Muscle layer of colon (tissue), 2 donors: ENCODE data around the gene B3GAT3.
"Not testable (repeated sequence)": the region's sequence is repeated elsewhere in the genome, so short reads cannot be mapped to it uniquely, and the experiment has no call there.

Experiments
- H3K27ac ChIP-seq: one replicate; pipeline ENCODE4 v1.7.0; 2013; ENCODE audit warnings: low read depth, mild to moderate bottlenecking, low read length, moderate library complexity
- H3K27me3 ChIP-seq, 2 donors: one replicate each; pipeline ENCODE4 v1.7.0; 2013; ENCODE audit warnings: low read length in 2 of 2, mild to moderate bottlenecking in 2 of 2; ENCODE audit not compliant: insufficient read depth in 2 of 2, control insufficient read depth in 1 of 2
- H3K36me3 ChIP-seq: one replicate; pipeline ENCODE4 v1.7.0; 2013; ENCODE audit warnings: mild to moderate bottlenecking, low read length; ENCODE audit not compliant: insufficient read depth
- H3K4me1 ChIP-seq: one replicate; pipeline ENCODE4 v1.7.0; 2013; ENCODE audit warnings: mild to moderate bottlenecking, low read length; ENCODE audit not compliant: insufficient read depth
- H3K4me3 ChIP-seq, 2 donors: one replicate each; pipeline ENCODE4 v1.7.0; 2013; ENCODE audit warnings: low read length in 2 of 2, low read depth in 1 of 2, mild to moderate bottlenecking in 1 of 2, moderate library complexity in 1 of 2
- H3K9ac ChIP-seq: one replicate; pipeline ENCODE4 v1.7.0; 2013; ENCODE audit warnings: low read length
- H3K9me3 ChIP-seq: one replicate; pipeline ENCODE4 v1.7.0; 2013; ENCODE audit warnings: mild to moderate bottlenecking, low read length
- donor health status: abdominal sarcoma.
- donor health status: Adenocarcinoma of cecum.

The B3GAT3 gene

DNA sequence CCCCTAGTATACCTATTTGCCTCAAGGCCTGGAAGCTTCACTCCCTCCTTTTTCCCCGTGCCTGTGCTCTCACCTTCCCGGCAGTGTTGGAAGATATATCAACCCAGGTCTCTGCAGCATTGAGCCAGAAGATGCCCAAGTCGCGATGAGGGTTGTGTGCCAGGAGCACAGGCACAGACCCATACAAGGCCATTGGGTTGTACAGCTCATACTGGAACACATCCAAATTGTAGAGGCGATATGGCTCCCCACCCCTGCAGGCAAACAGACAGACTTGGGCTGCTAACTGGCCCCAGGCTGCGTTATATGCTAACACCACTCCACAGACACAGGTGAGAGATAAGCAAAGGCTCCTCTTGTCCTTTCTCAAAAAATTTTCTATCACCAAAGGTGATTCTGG lies 10.7 kb upstream of the B3GAT3 start:
- H3K36me3 ChIP-seq = peaks cover 69% of the 10 kb centered on the region
- H3K4me3 ChIP-seq = no peak overlapping the region
- peaks cover 8% of the 10 kb centered on the region for H3K4me1 ChIP-seq
- no peak overlapping the region for H3K9ac ChIP-seq
- no peak overlapping the region for H3K27ac ChIP-seq
- no peaks in the 10 kb centered on the region for H3K27me3 ChIP-seq
- no peaks in the 10 kb centered on the region for H3K9me3 ChIP-seq

DNA sequence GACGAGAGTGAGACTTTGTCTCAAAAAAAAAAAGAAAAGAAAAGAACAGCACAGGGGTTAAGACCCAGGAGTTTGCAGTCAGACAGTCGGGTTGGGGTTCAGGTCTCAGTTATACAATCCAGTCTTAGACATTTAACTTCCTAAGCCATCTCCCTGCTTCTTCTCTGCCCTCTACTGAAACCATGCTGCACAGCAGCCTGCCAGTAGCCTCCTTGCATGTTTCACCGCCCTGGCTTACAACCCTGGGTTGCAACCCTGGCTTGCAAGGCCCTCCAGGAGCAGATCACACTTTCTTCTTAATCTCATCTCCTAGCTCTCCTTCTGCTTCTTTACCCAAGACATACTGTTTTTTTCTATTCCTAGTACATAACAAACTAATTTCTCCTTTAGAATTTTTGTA lies 5.9 kb upstream of the B3GAT3 start:
- no peak overlapping the region for H3K9ac ChIP-seq
- H3K9me3 ChIP-seq = no peaks in the 10 kb centered on the region
- H3K27ac ChIP-seq = no peak overlapping the region
- no peaks in the 10 kb centered on the region for H3K27me3 ChIP-seq
- H3K4me1 ChIP-seq = peaks cover 7% of the 10 kb centered on the region
- H3K4me3 ChIP-seq = no peak overlapping the region
- H3K36me3 ChIP-seq = peaks cover 72% of the 10 kb centered on the region

DNA sequence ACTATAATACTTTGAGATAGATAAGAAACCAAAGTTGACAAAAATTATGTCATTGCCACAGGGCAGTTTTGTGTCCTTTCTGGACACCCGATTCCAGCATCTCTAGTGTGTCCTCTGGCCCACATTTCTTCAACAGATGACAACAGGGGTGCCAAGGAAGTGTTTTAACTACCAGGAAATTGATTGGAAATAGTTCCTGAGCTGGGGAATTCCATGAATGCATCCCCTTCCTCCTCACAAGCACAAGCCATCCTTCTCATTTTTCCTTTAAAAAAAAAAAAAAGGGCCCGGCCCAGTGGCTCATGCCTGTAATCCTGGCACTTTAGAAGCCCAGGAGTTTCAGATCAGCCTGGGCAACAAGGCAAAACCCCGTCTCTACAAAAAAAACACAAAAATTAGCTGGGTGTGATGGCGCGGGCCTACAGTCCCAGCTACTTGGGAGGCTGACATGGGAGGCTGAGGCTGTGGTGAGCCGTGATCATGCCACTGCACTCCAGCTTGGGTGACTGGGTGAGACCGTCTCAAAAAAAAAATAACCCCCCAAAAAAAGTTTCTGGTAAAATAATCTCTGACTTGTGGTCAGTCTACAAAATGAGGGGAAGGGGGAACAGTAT lies 797 bp upstream of the B3GAT3 start:
- Histone ChIP-seq H3K27ac (peak overlapping the region; percentile 88), H3K36me3 (peaks cover 27% of the 10 kb centered on the region), H3K4me3 (peak overlapping the region in 1 of 2 donors; percentile 73), H3K4me1 (peaks cover 16% of the 10 kb centered on the region), H3K9ac (peak overlapping the region; percentile 13), H3K9me3 (no peaks in the 10 kb centered on the region), H3K27me3 (no peaks in the 10 kb centered on the region)

DNA sequence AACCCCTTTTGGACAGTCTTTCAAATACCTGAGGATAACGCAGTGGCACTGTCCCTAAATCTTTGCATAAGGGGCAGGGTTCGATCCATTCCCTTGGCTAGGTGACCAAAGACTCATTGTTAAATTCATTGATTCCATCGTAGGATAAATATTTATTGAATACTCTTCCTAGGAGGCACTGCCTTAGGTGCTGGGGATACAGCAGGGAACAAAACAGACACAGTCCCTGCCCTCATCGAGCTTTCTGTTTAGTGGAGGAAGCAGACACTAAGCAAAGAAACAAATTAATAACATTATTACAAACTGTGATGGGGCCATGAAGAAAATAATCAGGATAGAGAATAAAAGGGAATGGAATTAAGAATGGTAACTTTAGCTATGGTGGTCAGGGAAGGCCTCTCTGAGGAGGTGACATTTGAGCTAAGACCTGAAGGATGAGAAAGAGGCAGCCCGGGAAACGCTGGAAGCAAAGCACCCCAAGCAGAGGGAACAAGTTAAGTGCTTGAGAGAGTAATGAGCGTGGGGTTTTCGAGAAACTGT lies 689 bp downstream of the B3GAT3 start:
- Histone ChIP-seq H3K27ac (peak overlapping the region; percentile 88), H3K9me3 (no peaks in the 10 kb centered on the region), H3K36me3 (peaks cover 21% of the 10 kb centered on the region)

DNA sequence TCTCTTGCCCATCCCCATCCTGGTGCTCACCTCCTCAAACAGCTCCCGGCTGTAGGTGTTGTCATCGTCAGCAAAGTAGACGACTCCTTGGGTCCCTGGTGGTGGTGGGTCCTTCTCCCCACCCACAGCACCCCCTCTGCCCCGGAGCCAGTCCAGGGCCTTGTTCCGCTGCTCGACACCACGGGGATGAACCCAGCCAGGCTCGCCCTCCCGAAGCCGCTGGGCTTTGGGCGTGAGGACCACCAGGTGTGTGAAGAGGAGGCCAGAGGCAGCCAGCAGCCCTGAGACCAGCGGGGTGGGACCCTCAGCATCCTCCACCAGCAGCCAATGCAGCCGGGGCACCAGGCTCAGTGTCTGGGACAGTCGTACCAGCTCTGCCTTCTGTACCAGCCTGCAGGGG lies 4.8 kb downstream of the B3GAT3 start:
- not testable (repeated sequence) for H3K27ac ChIP-seq, H3K4me3 ChIP-seq, H3K9ac ChIP-seq, H3K9me3 ChIP-seq, H3K27me3 ChIP-seq
- Histone ChIP-seq H3K36me3 (peaks cover 16% of the 10 kb centered on the region), H3K4me1 (peaks cover 20% of the 10 kb centered on the region)

More for the DNA sequence above, 689 bp downstream of the B3GAT3 start:
- no peaks in the 10 kb centered on the region for H3K27me3 ChIP-seq
- H3K4me1 ChIP-seq = peaks cover 16% of the 10 kb centered on the region
- peak overlapping the region; percentile 17 for H3K9ac ChIP-seq
- H3K4me3 ChIP-seq = peak overlapping the region; percentile 73 to 76

DNA sequence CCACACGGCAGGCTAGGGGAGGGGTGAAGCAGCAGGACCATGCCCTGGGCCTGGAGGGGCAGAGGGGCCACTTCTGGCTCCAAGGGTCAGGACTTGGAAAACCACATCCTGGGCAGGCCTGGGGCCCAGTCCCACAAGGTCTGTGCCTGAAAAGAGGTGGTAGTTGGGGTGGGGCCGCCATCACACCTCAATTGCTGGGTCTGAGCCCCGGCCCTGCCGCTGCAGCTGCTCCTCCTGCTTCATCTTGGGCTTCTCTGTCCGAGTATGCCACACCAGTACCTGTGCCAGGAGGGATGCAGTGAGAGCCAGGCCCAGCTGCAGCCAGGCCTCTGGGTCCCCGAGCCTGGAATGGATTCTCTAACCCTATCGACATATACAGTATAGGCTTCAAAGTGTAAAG lies 6.3 kb downstream of the B3GAT3 start:
- Histone ChIP-seq H3K4me3 (no peak overlapping the region), H3K27ac (no peak overlapping the region), H3K36me3 (peaks cover 16% of the 10 kb centered on the region), H3K9me3 (no peaks in the 10 kb centered on the region), H3K27me3 (no peaks in the 10 kb centered on the region), H3K9ac (no peak overlapping the region), H3K4me1 (peaks cover 25% of the 10 kb centered on the region)

DNA sequence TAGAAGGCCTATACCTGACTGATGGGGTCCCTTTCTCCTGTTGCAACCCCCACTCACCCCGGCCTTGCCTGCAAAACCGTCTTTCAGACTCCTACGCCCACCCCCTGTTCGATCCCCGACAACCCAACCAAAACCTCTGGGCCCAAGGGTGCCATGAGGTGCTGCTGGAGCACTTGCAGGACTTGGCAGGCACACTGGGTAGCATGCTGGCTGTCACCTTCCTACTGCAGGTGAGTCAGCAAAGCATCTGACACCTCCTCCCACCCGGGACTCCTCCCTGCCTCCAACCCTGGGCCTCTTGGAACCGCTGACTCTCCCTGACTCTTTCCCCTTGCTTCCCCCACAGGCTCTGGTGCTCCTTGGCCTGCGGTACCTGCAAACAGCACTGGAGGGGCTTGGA lies 7.5 kb downstream of the B3GAT3 start:
- no peaks in the 10 kb centered on the region for H3K9me3 ChIP-seq
- no peak overlapping the region for H3K27ac ChIP-seq
- H3K4me1 ChIP-seq = peaks cover 20% of the 10 kb centered on the region
- no peak overlapping the region for H3K4me3 ChIP-seq
- no peak overlapping the region for H3K9ac ChIP-seq
- H3K27me3 ChIP-seq = no peaks in the 10 kb centered on the region
- H3K36me3 ChIP-seq = peaks cover 16% of the 10 kb centered on the region

DNA sequence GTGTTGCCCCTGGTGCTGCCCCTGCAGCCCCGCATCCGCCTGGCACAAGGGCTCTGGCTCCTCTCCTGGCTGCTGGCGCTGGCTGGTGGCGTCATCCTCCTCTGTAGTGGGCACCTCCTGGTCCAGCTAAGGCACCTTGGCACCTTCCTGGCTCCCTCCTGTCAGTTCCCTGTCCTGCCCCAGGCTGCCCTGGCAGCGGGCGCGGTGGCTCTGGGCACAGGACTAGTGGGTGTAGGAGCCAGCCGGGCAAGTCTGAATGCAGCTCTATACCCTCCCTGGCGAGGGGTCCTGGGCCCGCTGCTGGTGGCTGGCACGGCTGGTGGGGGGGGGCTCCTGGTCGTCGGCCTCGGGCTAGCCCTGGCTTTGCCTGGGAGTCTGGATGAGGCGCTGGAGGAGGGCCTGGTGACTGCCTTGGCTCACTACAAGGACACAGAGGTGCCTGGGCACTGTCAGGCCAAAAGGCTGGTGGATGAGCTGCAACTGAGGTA lies 8.5 kb downstream of the B3GAT3 start:
- Histone ChIP-seq H3K4me3 (peak overlapping the region; percentile 39 to 47), H3K27ac (peak overlapping the region; percentile 92), H3K27me3 (no peaks in the 10 kb centered on the region), H3K36me3 (peaks cover 16% of the 10 kb centered on the region), H3K9me3 (no peaks in the 10 kb centered on the region), H3K9ac (no peak overlapping the region), H3K4me1 (peaks cover 20% of the 10 kb centered on the region)

DNA sequence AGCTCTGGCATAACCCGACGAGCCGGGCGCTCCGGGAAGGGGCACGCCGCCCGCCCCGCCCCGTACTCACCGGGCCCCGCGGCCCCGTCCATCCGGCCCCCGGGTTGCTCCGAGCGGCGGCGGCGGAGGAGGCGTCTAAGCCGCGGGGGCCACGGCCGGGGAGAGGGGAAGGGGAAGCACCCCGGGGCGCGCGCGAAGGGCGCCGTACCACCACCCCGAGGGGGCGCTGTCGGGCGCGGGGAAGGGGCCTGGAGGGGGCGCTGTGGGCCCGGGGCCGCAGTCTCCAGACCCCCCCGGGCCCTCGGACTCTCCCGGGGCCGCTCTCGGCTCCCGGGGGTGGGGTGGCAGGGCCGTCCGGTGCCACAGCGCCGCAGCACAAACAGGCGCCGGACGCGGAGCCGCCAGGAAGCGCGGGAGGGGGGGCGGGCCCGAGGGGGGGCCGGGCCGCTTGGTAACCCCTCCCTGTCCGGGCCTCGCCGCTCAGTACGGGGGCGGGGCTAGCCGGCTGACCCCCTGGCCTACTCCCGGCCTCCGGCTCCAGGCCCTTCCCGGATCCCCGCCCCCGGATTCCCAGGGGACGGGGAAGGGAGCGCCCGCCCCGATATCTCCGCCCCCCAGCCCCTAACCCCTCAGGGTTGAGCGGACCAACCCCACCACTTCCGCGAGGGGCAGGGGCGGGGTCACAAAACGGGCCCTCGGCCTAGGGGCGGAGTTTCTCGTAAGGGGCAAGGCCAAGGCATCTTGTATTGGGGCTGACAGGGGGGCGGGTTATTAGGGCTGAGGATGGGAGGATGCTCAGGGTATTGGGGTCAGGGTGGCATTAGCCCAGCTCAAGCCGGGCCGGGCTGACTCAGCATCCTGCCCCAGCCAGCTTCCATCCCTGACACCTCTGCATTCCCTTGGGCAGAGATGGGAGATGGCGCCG lies 9.2 kb downstream of the B3GAT3 start, which contains the start of the genes EML3 and ROM1:
EML3 (minus strand) TSS at position 410 of the 925 bp plus-strand sequence; CDS start at position 92, 318 bp downstream.
ROM1 (plus strand) TSS at position 892 of the 925 bp plus-strand sequence; CDS start at position 917, 25 bp downstream.
- H3K9ac ChIP-seq = peak within 1 kb of the TSS; percentile 90
- H3K27me3 ChIP-seq = no peaks in the 10 kb centered on the region
- peak within 1 kb of the TSS; percentile 92 for H3K27ac ChIP-seq
- no peaks in the 10 kb centered on the region for H3K9me3 ChIP-seq
- peaks cover 22% of the 10 kb centered on the region for H3K36me3 ChIP-seq
- H3K4me3 ChIP-seq = peak within 1 kb of the TSS; percentile 39 to 89
- peaks cover 20% of the 10 kb centered on the region for H3K4me1 ChIP-seq

DNA sequence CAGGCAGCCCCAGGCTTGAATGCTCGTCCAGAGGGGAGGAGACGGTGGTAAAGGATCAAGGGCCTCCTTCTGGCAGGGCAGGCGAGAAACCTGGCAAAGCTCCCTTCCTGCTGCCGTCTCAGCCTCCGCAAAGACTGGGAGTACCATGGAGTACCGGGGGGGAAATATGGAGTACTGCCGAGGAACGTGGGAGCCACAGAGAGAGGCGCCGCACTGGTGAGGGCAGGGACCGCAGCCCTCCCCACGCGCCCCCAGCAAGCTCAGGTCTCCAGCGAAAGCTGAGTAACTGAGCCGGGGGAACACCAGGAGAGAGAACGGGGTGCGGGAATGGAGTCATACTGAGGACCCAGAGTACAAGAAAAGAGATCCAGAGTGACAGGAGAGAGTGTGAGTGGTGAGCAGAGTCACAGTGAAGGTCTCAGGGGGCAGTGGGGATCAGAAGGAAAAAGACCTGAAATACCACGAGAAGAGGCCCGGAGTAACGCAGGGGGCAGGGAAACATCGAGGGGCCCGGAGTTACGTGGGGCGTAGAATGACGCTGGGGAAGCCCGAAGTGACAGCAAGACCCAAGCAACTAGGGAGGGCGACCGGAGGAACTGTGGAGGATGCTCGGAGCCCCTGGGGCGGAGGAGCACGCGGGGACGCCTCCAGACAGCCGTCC lies 10.0 kb downstream of the B3GAT3 start:
- peaks cover 20% of the 10 kb centered on the region for H3K4me1 ChIP-seq
- no peaks in the 10 kb centered on the region for H3K27me3 ChIP-seq
- H3K4me3 ChIP-seq = peak overlapping the region; percentile 39 to 89
- peak overlapping the region; percentile 92 for H3K27ac ChIP-seq
- H3K9ac ChIP-seq = peak overlapping the region; percentile 90
- H3K36me3 ChIP-seq = peaks cover 24% of the 10 kb centered on the region
- H3K9me3 ChIP-seq = no peaks in the 10 kb centered on the region
